Hepatic stellate cell (primary cell): Measurements from ENCODE around the gene NR6A1.
A peak's percentile ranks its signal among the peaks of the same experiment; 100 is the strongest.

Experiments used
- DNase-seq: peaks from one replicate; pipeline ENCODE4 v3.0.0; 2011; ENCODE audit warnings: low spot score

Gene NR6A1

GRCh38 chr9:124658165-124659017, 112.7 kb downstream of the NR6A1 start:
- DNase-seq, result peak; percentile 87

DNA sequence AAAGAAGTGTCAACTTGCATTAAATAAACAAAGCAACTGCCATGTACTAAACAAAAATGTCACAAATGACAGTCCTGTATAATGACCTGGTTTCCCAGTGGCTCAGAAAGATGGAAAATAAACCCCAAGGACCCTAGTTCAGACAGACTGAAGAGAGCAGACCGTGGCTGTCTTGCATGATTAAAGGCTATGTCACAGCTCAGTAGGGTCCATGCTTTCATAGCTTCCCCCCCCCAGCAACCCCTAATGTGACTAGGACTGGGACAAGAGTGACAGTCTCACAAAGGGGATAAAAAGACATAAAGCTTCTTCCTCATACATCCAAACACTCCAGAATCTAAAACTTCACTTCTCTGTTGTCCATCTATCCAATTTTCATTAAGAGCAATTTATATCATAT, 113.6 kb downstream of the NR6A1 start:
- DNase-seq, result no peak

DNA sequence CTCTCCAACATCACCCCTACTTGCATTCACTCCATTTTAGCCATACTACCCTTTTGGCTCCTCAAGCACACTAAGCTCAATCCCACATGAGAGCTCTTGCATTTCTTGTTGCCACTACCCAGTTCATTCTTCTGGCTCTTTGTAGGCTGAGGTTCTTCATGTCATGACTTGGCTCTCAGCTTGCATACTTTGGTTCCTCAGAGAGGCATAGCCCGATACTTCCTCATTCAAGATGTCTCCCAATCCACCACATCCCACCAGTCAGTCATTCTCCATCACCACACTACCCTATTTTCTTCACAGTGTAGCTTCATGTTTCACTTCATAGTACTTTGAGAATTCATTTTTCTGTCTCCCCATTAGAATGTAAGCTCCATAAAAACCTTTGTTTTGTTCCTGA, 116.7 kb downstream of the NR6A1 start:
- no peak for DNase-seq

DNA sequence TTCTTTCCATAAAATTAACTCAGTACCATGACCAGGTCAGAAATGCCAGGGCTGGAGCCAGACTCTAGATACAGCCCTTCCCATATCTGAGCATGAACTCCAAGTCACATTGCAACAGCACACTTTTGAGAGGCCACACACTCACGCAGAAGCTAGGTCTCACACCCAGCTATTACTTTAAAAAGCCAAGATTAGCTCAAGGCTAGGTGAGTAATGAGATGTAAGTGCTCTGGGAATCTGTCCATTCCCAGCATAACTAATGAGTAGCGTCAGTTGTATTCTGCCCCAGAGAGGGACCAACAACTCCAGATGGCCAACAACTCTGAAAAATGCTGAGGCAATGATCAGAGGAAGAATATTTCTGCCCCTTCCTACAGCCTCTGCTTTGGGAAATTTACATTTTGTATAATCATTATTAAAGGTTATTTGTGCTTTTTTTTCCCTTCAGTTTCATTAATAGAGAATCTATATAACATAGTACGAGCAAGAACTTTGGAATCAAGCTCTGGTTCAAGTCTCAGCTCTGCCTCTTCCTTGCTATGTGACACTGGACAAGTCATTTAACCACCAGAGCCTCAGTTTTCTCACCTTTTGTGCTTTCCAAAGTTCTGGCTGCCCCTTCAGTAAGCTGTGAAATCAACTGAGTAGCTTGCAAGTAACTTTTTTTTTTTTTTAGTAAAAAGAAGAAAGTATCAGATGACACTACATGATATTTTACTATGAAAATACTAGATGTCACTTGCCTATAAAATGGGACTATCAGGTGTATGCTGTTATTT, 118.3 kb downstream of the NR6A1 start:
- peak; percentile 49 for DNase-seq

DNA sequence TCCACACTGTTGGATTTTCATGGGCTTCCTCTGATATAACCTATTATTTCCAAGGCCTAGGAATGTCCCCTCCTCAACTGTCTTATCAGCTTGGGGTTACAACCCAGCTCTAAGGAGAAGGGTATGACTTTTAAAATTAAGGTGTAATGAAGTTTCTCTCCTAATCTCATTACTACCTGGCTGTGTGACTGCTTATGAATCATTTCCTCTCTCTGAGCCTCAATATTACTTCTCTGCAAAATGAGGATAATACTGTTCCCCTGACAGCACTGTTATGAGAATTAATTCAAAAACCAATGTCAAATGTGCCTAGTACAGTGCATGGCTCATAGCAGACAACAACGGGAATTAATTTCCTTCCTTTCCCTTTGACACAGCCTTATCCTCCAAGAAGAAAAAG, 118.9 kb downstream of the NR6A1 start:
- DNase-seq, result no peak

DNA sequence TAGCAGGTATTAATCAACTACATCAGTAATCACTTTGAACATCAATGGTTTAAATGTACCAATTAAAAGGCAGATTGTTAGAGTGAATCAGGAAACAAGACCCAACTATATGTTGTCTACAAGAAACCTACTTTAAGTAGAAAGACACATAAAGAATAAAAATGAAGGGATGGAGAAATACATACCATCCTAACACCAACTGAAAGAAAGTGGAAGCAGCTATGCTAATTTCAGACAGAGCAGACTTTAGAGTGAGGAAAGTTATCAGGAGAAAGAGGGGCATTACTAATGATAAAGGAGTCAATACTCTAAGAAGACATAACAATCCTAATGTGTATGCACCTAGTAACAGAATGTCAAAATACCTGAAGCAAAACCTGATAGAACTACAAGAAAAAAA, 125.8 kb downstream of the NR6A1 start:
- no peak for DNase-seq

GRCh38 chr9:124639637-124640036, 131.5 kb downstream of the NR6A1 start:
- DNase-seq, result no peak

- DNase-seq, result no peak
Measured at GRCh38 chr9:124635285-124635684, 135.8 kb downstream of the NR6A1 start.

DNA sequence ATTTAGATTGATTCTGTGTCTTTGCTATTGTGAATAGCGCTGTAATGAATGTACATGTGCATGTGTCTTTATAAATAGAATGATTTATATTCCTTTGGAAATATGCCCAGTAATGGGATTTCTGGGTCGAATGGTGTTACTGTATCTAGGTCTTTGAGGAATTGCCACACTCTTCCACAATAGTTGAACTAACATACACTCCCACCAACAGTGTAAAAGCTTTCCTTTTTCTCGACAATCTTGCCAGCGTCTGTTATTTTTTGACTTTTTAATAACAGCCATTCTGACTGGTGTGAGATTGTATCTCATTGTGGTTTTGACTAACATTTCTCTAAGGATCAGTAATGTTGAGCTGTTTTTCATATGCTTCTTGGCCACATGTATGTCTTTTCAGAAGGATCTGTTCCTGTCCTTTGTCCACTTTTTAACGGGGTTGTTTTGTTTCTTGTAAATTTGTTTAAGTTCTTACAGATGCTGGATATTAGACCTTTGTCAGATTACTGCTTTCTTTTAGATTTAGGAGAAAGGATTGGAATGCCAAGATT, 139.0 kb downstream of the NR6A1 start:
- no peak for DNase-seq

DNA sequence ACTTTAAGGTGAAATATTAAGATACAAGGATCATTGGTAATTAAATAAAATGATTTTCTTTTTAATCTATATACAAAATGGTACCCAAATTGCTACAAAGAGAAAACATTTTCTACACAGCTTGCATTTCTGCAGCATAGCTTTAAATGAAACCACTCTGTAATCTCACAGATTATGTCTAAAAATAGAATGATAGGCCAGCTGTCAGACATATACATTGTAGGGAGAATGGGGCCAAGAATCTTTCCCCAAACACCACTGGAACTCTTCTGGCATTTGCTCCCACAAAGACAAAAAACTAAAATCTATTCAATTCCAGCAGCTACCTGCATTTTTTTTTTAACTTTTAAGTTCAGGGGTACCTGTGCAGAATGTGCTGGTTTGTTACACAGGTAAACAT, 139.8 kb downstream of the NR6A1 start:
- no peak for DNase-seq

- peak; percentile 66 for DNase-seq
Measured at GRCh38 chr9:124629600-124629999, 141.5 kb downstream of the NR6A1 start.

DNA sequence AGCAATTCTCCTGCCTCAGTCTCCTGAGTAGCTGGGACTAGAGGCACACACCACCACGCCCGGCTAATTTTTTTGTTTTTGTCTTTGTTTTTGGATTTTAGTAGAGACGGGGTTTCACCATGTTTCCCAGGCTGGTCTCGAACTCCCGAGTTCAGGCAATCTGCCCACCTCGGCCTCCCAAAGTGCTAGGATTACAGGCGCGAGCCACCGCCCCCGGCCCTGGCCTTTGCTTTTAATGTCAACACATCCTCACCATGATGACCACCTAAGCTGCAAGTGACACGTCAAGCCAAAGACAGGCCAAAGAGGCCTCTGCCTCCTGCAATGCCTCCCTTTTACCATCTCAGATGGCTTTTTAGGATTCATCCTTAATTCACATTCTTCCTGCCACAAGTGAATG, 142.4 kb downstream of the NR6A1 start:
- DNase-seq, result no peak

DNA sequence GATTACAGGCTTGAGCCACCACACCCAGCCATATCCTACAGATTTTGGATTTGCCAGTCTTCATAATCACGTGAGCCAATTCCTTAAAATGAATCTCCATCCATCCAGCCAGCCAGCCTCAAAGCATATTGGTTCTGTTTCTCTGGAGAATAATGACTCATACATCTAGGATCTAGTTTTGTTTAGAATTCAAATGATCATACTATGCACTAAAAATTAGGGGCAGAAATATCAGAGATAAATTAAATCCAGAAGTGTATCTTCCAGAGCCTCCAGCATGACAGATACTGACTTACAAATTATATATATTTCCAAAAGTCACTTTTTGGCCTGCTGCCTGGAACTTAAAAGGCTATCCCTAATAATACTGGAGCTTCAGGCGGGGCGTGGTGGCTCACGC, 144.8 kb downstream of the NR6A1 start:
- DNase-seq, result peak; percentile 20

DNA sequence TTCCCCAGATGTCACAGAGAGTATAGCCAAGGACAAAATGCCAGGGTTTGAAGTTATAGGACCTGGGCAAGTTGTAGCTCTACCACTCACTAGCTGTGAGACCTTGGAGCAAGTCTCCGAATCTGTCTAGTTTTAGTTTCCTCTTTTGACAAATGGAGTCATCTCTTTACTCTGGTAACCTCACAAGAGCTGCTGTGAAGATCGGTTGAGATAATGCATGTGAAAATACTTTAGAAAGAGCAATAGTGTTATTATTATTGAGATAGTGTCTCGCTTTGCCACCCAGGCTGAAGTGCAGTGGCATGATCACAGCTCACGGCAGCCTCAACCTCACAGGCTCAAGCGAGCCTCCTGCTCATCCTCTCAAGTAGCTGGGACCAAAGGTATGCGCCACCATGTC, 146.0 kb downstream of the NR6A1 start:
- no peak for DNase-seq

DNA sequence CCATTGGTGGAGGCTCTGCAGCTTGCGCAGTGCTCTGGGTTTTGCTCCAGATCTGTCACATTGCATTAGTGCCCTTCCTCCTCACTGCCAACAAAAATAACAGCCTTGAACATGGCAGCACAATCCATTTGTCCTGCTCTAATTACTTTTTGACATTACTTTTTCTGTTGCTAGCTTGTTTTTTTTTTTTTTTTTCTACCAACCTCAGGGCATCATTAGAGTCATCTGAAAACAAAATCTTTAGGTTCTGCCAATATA, 146.4 kb downstream of the NR6A1 start:
- no peak for DNase-seq

GRCh38 chr9:124623966-124624734, 147.0 kb downstream of the NR6A1 start:
- no peak for DNase-seq

- DNase-seq, result no peak
Measured at GRCh38 chr9:124622882-124623281, 148.2 kb downstream of the NR6A1 start.

DNA sequence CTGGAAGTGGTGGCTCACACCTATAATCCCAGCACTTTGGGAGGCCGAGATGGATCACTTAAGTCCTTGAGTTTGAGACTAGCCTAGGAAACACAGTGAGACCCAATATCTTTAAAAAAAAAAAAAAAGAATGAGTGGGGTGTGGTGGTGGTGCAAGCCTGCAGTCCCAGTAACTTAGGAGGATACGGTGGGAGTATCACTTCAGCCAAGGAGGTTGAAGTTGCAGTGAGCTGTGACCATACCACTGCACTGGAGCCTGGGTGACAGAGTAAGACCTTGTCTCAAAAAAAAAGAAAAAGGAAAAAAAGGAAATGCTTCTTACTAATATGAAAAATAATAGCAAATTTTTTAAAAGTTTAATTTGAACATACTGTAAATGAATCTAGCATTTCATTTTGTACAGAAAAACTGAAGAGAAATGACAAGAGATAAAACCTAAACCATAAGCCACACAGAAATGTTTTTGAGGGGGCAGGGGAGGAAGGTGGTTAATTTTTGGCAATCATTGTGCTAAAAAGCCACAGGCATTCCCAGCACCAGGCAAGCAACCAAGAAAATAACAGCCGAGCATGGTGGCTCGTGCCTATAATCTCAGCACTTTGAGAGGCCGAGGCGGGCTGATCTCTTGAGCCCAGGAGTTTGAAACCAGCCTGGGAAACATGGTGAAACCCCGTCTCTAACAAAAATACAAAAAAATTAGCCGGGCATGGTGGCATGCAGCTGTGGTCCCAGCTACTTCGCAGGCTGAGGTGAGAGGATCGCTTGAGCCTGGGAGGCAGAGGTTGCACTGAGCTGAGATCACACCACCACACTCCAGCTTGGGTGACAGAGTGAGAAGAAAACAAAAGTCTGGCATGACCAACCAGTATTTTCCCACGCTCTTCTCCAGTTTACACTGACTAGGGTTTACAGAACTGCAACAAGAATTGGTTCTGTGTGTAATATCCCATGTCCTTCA, 149.5 kb downstream of the NR6A1 start:
- no peak for DNase-seq

GRCh38 chr9:124618476-124618875, 152.6 kb downstream of the NR6A1 start:
- no peak for DNase-seq

DNA sequence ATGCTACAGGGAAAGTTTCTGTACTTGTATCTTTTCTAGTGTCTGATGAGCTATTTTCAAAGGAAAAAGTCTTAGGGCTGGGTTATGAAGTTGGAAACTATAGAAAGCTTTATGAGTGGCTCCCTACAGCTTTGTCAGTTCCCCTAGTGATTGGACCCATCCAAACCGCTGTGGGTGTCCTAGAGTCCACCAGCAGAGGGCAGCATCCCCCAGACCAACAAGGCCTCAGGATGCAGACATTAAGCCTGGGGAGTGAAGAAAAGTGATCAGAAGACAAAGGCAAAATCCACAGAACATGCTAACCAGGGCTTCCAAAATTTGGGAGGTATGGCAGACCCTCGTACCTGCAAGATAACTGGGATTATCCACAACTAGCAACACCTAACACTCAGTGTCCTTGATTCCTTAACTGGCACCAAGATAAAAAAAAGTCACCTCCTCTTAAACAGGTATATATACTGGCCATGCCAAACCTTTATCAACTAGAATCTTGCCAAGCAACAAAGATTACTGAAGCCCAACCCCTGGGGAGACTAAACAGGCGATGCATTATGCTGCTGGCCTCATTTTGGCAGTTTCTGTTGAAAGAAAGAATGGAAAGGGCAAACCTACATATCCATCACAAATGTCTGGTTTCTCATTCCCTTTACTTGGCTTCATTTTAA, 153.5 kb downstream of the NR6A1 start:
- peak; percentile 75 for DNase-seq

- DNase-seq, result no peak
Measured at GRCh38 chr9:124616961-124617360, 154.2 kb downstream of the NR6A1 start.
